H9 (cell line): Measurements from ENCODE around the gene STX10. TPM values are rescaled to one million over a fixed set of nuclear protein-coding genes. Genes with fewer than 3 reads are reported as not detected.

Source experiments
- DNase-seq: peaks from one replicate; pipeline ENCODE4 v3.0.0-alpha.2; 2017
- H2AFZ ChIP-seq: one replicate; pipeline ENCODE4 v1.6.1; 2013; ENCODE audit warnings: mild to moderate bottlenecking, low read length, control low read depth, moderate library complexity
- H2AK5ac ChIP-seq: 2 replicates; pipeline ENCODE4 v1.6.1; 2013; ENCODE audit warnings: low read length, control low read depth, mixed read lengths; ENCODE audit not compliant: insufficient read length
- H2BK120ac ChIP-seq: one replicate; pipeline ENCODE4 v1.6.1; 2013; ENCODE audit warnings: low read depth, mild to moderate bottlenecking, low read length, control low read depth, inconsistent platforms; ENCODE audit not compliant: poor library complexity, severe bottlenecking
- H2BK12ac ChIP-seq: 2 replicates; pipeline ENCODE4 v1.6.1; 2013; ENCODE audit warnings: low read length, control low read depth, mixed read lengths, low read depth; ENCODE audit not compliant: insufficient read length
- H2BK15ac ChIP-seq: 2 replicates; pipeline ENCODE4 v1.6.1; 2013; ENCODE audit warnings: low read depth, low read length, control low read depth
- H2BK20ac ChIP-seq: one replicate; pipeline ENCODE4 v1.6.1; 2013; ENCODE audit warnings: low read depth, mild to moderate bottlenecking, low read length, control low read depth, inconsistent platforms; ENCODE audit not compliant: poor library complexity, severe bottlenecking
- H2BK5ac ChIP-seq: 2 replicates; pipeline ENCODE4 v1.6.1; 2013; ENCODE audit warnings: low read length, control low read depth, mixed read lengths; ENCODE audit not compliant: insufficient read length
- H3K14ac ChIP-seq: 2 replicates; pipeline ENCODE4 v1.6.1; 2013; ENCODE audit warnings: low read length, control low read depth; ENCODE audit not compliant: insufficient read depth
- H3K18ac ChIP-seq: 2 replicates; pipeline ENCODE4 v1.6.1; 2013; ENCODE audit warnings: low read depth, mild to moderate bottlenecking, mixed read lengths, low read length, control low read depth; ENCODE audit not compliant: insufficient read length
- H3K23ac ChIP-seq: 2 replicates; pipeline ENCODE4 v1.6.1; 2013; ENCODE audit warnings: low read length, control low read depth, mixed read lengths, low read depth; ENCODE audit not compliant: insufficient read length
- H3K23me2 ChIP-seq: 2 replicates; pipeline ENCODE4 v1.6.1; 2013; ENCODE audit warnings: low read depth, mild to moderate bottlenecking, mixed read lengths, low read length, control low read depth; ENCODE audit not compliant: insufficient read length, poor library complexity, severe bottlenecking
- H3K27ac ChIP-seq: 2 replicates; pipeline ENCODE4 v1.5.1; 2013; ENCODE audit warnings: low read length, control low read depth, mixed read lengths, low read depth; ENCODE audit not compliant: insufficient read length
- H3K27me3 ChIP-seq: 2 replicates; pipeline ENCODE4 v1.6.1; 2013; ENCODE audit warnings: low read length, control low read depth, inconsistent platforms; ENCODE audit not compliant: insufficient read depth
- H3K4ac ChIP-seq: 2 replicates; pipeline ENCODE4 v1.6.1; 2013; ENCODE audit warnings: low read depth, mild to moderate bottlenecking, control low read depth, inconsistent platforms, low read length, moderate library complexity
- H3K4me1 ChIP-seq: 2 replicates; pipeline ENCODE4 v1.6.1; 2013; ENCODE audit warnings: low read length, control low read depth, inconsistent platforms; ENCODE audit not compliant: insufficient read depth
- H3K4me2 ChIP-seq: 2 replicates; pipeline ENCODE4 v1.6.1; 2013; ENCODE audit warnings: low read length, control low read depth, mixed read lengths; ENCODE audit not compliant: insufficient read length, insufficient read depth
- H3K56ac ChIP-seq: 2 replicates; pipeline ENCODE4 v1.6.1; 2013; ENCODE audit warnings: low read depth, mild to moderate bottlenecking, mixed read lengths, low read length, control low read depth; ENCODE audit not compliant: insufficient read length
- H3K79me1 ChIP-seq: 2 replicates; pipeline ENCODE4 v1.6.1; 2013; ENCODE audit warnings: low read depth, mild to moderate bottlenecking, moderate library complexity, low read length, control low read depth, inconsistent platforms; ENCODE audit not compliant: insufficient read depth, poor library complexity, severe bottlenecking
- H3K79me2 ChIP-seq: 2 replicates; pipeline ENCODE4 v1.6.1; 2013; ENCODE audit warnings: low read length, control low read depth, inconsistent platforms; ENCODE audit not compliant: insufficient read depth
- H3K9ac ChIP-seq: 2 replicates; pipeline ENCODE4 v1.6.1; 2013; ENCODE audit warnings: low read length, control low read depth, mixed read lengths; ENCODE audit not compliant: insufficient read length; ENCODE audit errors: extremely low read depth
- H3K9me3 ChIP-seq: one replicate; pipeline ENCODE4 v1.6.1; 2013; ENCODE audit warnings: low read depth, low read length, inconsistent platforms; ENCODE audit not compliant: control insufficient read depth
- H3T11ph ChIP-seq: one replicate; pipeline ENCODE4 v1.6.1; 2013; ENCODE audit warnings: mild to moderate bottlenecking, low read length, control low read depth, inconsistent platforms
- H4K20me1 ChIP-seq: one replicate; pipeline ENCODE4 v1.6.1; 2013; ENCODE audit not compliant: control insufficient read depth, insufficient read length, insufficient read depth
- H4K5ac ChIP-seq: 2 replicates; pipeline ENCODE4 v1.6.1; 2013; ENCODE audit warnings: low read depth, mild to moderate bottlenecking, mixed read lengths, low read length, control low read depth; ENCODE audit not compliant: insufficient read length
- H4K8ac ChIP-seq: replicated peaks from 2 replicates; pipeline ENCODE4 v1.6.1; 2013; ENCODE audit warnings: low read length, control low read depth, mixed read lengths, low read depth; ENCODE audit not compliant: insufficient read length
- H4K91ac ChIP-seq: 2 replicates; pipeline ENCODE4 v1.6.1; 2013; ENCODE audit warnings: low read depth, mild to moderate bottlenecking, moderate library complexity, mixed read lengths, low read length, control low read depth; ENCODE audit not compliant: insufficient read length
- H3K27ac Mint-ChIP-seq, 3 experiments: 2 replicates in 2 of 3; 3 replicates in 1 of 3; pipeline ENCODE4 v1.8.0; 2020 to 2021; ENCODE audit warnings: mixed read lengths in 3 of 3, mild to moderate bottlenecking in 1 of 3, moderate library complexity in 1 of 3
- H3K27me3 Mint-ChIP-seq: 2 replicates; pipeline ENCODE4 v1.8.0; 2021; ENCODE audit warnings: low read depth, mild to moderate bottlenecking, moderate library complexity, mixed read lengths
- H3K36me3 Mint-ChIP-seq, 3 experiments: 2 replicates in 2 of 3; 3 replicates in 1 of 3; pipeline ENCODE4 v1.8.0; 2020 to 2021; ENCODE audit warnings: low read depth in 3 of 3, mixed read lengths in 3 of 3; ENCODE audit not compliant: insufficient read depth in 1 of 3
- H3K4me1 Mint-ChIP-seq, 2 experiments: 2 replicates each; pipeline ENCODE4 v1.8.0; 2020; ENCODE audit warnings: mixed read lengths in 2 of 2
- H3K4me3 Mint-ChIP-seq, 2 experiments: 2 replicates in 1 of 2; 3 replicates in 1 of 2; pipeline ENCODE4 v1.8.0; 2020 to 2021; ENCODE audit warnings: mild to moderate bottlenecking in 2 of 2, mixed read lengths in 2 of 2, moderate library complexity in 1 of 2
- H3K9me3 Mint-ChIP-seq, 2 experiments: 2 replicates in 1 of 2; 3 replicates in 1 of 2; pipeline ENCODE4 v1.8.0; 2020; ENCODE audit warnings: mild to moderate bottlenecking in 2 of 2, mixed read lengths in 2 of 2, moderate library complexity in 1 of 2
- CTCF ChIP-seq: fragments of 200-600 bp; sonication (generic); conservative IDR thresholded peaks from 3 replicates; pipeline ENCODE4 v1.8.0; 2021; ENCODE audit warnings: antibody characterized with exemption, mild to moderate bottlenecking
- WGBS: extraction: QIAGEN DNeasy Blood & Tissue Kit; methylation state at CpG from one replicate; pipeline ENCODE4 v1.1.7; 2013; ENCODE audit warnings: missing lambda C conversion rate, low lambda C conversion rate, mixed read lengths; ENCODE audit not compliant: insufficient read length; ENCODE audit errors: extremely low coverage; 5-methylcytosine and 5-hydroxymethylcytosine counted together
- total RNA-seq: library from RNA; stranded (reverse); gene quantifications from 2 replicates; pipeline ENCODE4 v1.2.1, GENCODE V29; 2021

The STX10 gene
- total RNA-seq, 1 experiment from 2014 or later = 39.4 TPM

DNA sequence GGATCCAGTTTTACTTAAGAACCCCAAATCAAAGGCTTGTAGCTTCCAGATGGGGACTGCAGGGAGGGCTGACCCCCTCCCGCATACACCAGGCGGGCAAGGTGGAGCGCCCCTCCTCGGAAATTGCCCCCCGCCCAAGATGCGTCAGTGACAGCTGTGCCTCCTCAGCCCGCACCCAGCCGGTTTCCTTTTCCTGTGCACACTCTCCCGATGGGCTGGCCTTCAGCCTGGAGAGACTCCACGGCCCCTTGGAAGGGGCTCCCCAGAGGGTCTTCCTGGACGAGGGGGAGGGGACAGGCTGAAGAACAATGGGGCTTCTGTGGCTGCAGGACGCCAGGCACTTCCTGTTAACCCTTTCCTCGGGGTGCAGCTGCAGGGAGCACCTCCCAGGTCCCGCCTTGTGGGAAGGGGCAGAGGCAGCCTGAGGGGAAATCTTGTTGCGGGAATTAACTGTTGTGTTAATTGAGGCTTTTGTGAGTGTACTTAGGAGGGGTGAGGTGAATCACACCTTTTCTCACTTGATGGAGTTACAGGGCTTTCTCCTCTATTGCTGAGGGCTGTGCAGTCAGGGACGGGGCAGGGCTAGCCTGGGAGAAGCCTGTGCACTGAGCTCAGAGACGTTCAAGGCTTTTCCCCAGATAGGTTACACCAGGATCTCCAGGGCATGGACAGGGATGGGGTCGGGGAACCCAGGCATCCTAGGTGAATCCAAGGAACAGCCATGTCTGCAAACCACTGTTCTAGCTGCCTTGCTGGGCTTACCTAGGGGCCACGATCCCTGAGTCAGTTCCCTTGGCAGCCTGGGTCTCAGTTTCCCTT, 14.4 kb upstream of the STX10 start:
- Histone ChIP-seq H4K20me1 (no peaks in the 10 kb centered on the region), H3K23ac (no peak overlapping the region), H3K9ac (peak overlapping the region; percentile 5), H3K4ac (no peak overlapping the region; the same call in 1 of the 2 replicates), H3K27ac (peak overlapping the region; percentile 84), H2AFZ (no peak overlapping the region), H2BK20ac (no peak overlapping the region), H2BK120ac (no peak overlapping the region), H3K79me1 (no peaks in the 10 kb centered on the region), H3K27me3 (no peaks in the 10 kb centered on the region), H2BK12ac (no peak overlapping the region), H3K4me1 (peaks cover 7% of the 10 kb centered on the region; the same call in 1 of the 2 replicates), H3K23me2 (peaks cover 15% of the 10 kb centered on the region), H4K8ac (no peak overlapping the region), H4K5ac (no peak overlapping the region), H2AK5ac (no peak overlapping the region), H3K18ac (peak overlapping the region; percentile 78), H3K4me2 (peak overlapping the region; percentile 51), H3K56ac (no peak overlapping the region), H4K91ac (no peak overlapping the region), H3K79me2 (no peaks in the 10 kb centered on the region), H3K9me3 (no peaks in the 10 kb centered on the region), H2BK5ac (no peak overlapping the region), H2BK15ac (no peak overlapping the region), H3K14ac (peak overlapping the region; percentile 39), H3T11ph (no peak overlapping the region)
- Mint-ChIP-seq H3K4me1 (peaks cover 40 to 47% of the 10 kb centered on the region in 2 experiments), H3K27ac (peak overlapping the region; percentile 100), H3K9me3 (no peaks in the 10 kb centered on the region), H3K36me3 (0 out of 7 replicates have a peak, but pooled peaks cover 0 to under 1% (median 0%) of the 10 kb centered on the region in 3 experiments), H3K4me3 (peak overlapping the region; percentile 64 to 81), H3K27me3 (no peaks in the 10 kb centered on the region)
- DNase-seq = peak; percentile 100
- TF ChIP-seq CTCF = no peak
- no CpG with 5 or more reads among the region's 19 CpGs for WGBS
